Adrenal gland (tissue), 5 donors: Measurements from ENCODE around the gene GYG1.

Experiments
- POLR2A ChIP-seq, 2 donors: fragments of 450-650 bp; IDR thresholded peaks; one replicate each; pipeline ENCODE4 v1.6.1; 2017; ENCODE audit warnings: antibody characterized with exemption in 2 of 2, mild to moderate bottlenecking in 2 of 2, moderate library complexity in 1 of 2
- TF ChIP-seq, protein P1 (sequence below), 6 experiments: fragments of 450-650 bp in 4 of 6; fragments of 200-600 bp in 2 of 6; sonication (generic) in 1 of 6; IDR thresholded peaks; 1 replicate in 5 of 6; 2 replicates in 1 of 6; pipeline versions ENCODE4 v1.5.1 to v1.8.0; 2016 to 2021; ENCODE audit warnings: antibody characterized with exemption in 6 of 6, mild to moderate bottlenecking in 2 of 6, moderate library complexity in 1 of 6
- donor health status: DM: no; HTN: no; CAD: no.

DNA sequence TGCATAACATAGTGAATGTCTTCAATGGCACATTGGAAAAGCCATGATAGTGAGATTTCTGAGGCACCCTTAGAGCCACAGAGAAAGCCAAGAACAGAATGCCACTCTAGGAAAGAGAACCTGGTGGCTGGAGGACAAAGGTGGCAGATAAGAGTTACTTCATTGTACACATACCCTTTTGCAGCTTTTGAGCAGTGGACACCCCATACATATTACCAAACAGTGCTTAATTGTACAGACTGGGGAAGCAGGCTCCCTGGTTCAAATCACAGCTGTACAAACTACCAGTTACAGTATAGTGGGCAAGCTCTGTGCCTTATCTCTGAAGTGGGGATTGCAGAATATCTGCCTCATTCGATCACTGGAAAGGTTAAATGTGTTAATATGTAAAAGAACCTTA, 10.1 kb upstream of the GYG1 start:
- TF ChIP-seq, protein P1, sequence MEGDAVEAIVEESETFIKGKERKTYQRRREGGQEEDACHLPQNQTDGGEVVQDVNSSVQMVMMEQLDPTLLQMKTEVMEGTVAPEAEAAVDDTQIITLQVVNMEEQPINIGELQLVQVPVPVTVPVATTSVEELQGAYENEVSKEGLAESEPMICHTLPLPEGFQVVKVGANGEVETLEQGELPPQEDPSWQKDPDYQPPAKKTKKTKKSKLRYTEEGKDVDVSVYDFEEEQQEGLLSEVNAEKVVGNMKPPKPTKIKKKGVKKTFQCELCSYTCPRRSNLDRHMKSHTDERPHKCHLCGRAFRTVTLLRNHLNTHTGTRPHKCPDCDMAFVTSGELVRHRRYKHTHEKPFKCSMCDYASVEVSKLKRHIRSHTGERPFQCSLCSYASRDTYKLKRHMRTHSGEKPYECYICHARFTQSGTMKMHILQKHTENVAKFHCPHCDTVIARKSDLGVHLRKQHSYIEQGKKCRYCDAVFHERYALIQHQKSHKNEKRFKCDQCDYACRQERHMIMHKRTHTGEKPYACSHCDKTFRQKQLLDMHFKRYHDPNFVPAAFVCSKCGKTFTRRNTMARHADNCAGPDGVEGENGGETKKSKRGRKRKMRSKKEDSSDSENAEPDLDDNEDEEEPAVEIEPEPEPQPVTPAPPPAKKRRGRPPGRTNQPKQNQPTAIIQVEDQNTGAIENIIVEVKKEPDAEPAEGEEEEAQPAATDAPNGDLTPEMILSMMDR (IDR thresholded peaks at IDR 0.05), result no peak
- no peak for TF ChIP-seq POLR2A (IDR thresholded peaks at IDR 0.05)
